ENCODE measurements around the gene ANXA3.

- TF ChIP-seq CTCF (IDR thresholded peaks at IDR 0.05) (no peak), EP300 (IDR thresholded peaks at IDR 0.05) (no peak), POLR2A (IDR thresholded peaks at IDR 0.05) (no peak)
Measured at GRCh38 chr4:78527555-78527954, 24.0 kb upstream of the ANXA3 start.

Data from tibial nerve (tissue), 4 donors.